NCI-H226 (cell line): ENCODE results near the gene ZXDC.

Source experiments
- DNase-seq: peaks from one replicate; pipeline ENCODE4 v3.0.0-alpha.2; 2015

The ZXDC gene

GRCh38 chr3:126511291-126511690, 35.6 kb upstream of the ZXDC start:
- DNase-seq: no peak

GRCh38 chr3:126510308-126510910, 34.7 kb upstream of the ZXDC start:
- DNase-seq: no peak

GRCh38 chr3:126509597-126510307, 34.1 kb upstream of the ZXDC start:
- DNase-seq: no peak

- DNase-seq: peak; percentile 29
These were observed 32.9 kb upstream of the ZXDC start for GRCh38 chr3:126508564-126508964.

- DNase-seq: no peak
These were observed 32.2 kb upstream of the ZXDC start for GRCh38 chr3:126507886-126508285.

- DNase-seq: no peak
These were observed 28.0 kb upstream of the ZXDC start for GRCh38 chr3:126503701-126504100.

- DNase-seq: no peak
These were observed 27.0 kb upstream of the ZXDC start for GRCh38 chr3:126502656-126503055.

GRCh38 chr3:126501736-126502135, 26.0 kb upstream of the ZXDC start:
- no peak for DNase-seq

GRCh38 chr3:126501054-126501453, 25.4 kb upstream of the ZXDC start:
- no peak for DNase-seq

- DNase-seq: no peak
These were observed 24.3 kb upstream of the ZXDC start for GRCh38 chr3:126500016-126500415.

- no peak for DNase-seq
These were observed 23.7 kb upstream of the ZXDC start for GRCh38 chr3:126499401-126499800.

GRCh38 chr3:126498929-126499328, 23.2 kb upstream of the ZXDC start:
- DNase-seq: no peak

- DNase-seq: no peak
These were observed 22.8 kb upstream of the ZXDC start for GRCh38 chr3:126498461-126498860.

GRCh38 chr3:126497956-126498355, 22.3 kb upstream of the ZXDC start:
- no peak for DNase-seq

- DNase-seq: no peak
These were observed 21.5 kb upstream of the ZXDC start for GRCh38 chr3:126496894-126497850.

- no peak for DNase-seq
These were observed 20.1 kb upstream of the ZXDC start for GRCh38 chr3:126495786-126496185.

GRCh38 chr3:126494970-126495230, 19.2 kb upstream of the ZXDC start:
- DNase-seq: no peak

GRCh38 chr3:126494204-126494969, 18.7 kb upstream of the ZXDC start:
- DNase-seq: no peak

GRCh38 chr3:126493739-126494138, 18.0 kb upstream of the ZXDC start:
- no peak for DNase-seq

GRCh38 chr3:126493051-126493450, 17.4 kb upstream of the ZXDC start:
- DNase-seq: no peak

GRCh38 chr3:126491221-126492013, 15.7 kb upstream of the ZXDC start:
- DNase-seq: no peak

- DNase-seq: no peak
These were observed 14.9 kb upstream of the ZXDC start for GRCh38 chr3:126490619-126491018.
